ENCODE results near the gene GNPTG. TPM values are rescaled to one million over a fixed set of nuclear protein-coding genes. Genes with fewer than 3 reads are reported as not detected.

GNPTG gene
- total RNA-seq, 1 experiment from 2014 or later = 29.4 TPM

GRCh38 chr16:1395444-1396031 lies 43.8 kb downstream of the GNPTG start:
- no peak overlapping the region for H4K8ac ChIP-seq (replicated peaks; ENCODE audit: insufficient read length, low read depth, low read length)
- Mint-ChIP-seq H3K9me3 (no peaks in the 10 kb centered on the region), H3K27me3 (ENCODE audit: low read depth) (no peaks in the 10 kb centered on the region), H3K4me3 (no peak overlapping the region), H3K36me3 (ENCODE audit: insufficient read depth in 1 of 3, low read depth in 3 of 3) (peaks cover 2 to 35% (median 31%) of the 10 kb centered on the region in 3 experiments; a peak in 6 of 7 replicates), H3K27ac (no peak overlapping the region; a peak in 1 of 7 replicates), H3K4me1 (no peaks in the 10 kb centered on the region)
- TF ChIP-seq, protein P1, sequence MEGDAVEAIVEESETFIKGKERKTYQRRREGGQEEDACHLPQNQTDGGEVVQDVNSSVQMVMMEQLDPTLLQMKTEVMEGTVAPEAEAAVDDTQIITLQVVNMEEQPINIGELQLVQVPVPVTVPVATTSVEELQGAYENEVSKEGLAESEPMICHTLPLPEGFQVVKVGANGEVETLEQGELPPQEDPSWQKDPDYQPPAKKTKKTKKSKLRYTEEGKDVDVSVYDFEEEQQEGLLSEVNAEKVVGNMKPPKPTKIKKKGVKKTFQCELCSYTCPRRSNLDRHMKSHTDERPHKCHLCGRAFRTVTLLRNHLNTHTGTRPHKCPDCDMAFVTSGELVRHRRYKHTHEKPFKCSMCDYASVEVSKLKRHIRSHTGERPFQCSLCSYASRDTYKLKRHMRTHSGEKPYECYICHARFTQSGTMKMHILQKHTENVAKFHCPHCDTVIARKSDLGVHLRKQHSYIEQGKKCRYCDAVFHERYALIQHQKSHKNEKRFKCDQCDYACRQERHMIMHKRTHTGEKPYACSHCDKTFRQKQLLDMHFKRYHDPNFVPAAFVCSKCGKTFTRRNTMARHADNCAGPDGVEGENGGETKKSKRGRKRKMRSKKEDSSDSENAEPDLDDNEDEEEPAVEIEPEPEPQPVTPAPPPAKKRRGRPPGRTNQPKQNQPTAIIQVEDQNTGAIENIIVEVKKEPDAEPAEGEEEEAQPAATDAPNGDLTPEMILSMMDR (conservative IDR thresholded peaks at IDR 0.05) = no peak
- no peak overlapping the region for H3T11ph ChIP-seq (ENCODE audit: low read length)
- no peak overlapping the region for H2BK15ac ChIP-seq (ENCODE audit: low read depth, low read length)
- H3K14ac ChIP-seq (ENCODE audit: insufficient read depth, low read length) = no peak overlapping the region
- no peaks in the 10 kb centered on the region for H3K23me2 ChIP-seq (ENCODE audit: insufficient read length, low read depth, low read length, poor library complexity, severe bottlenecking)
- H2BK5ac ChIP-seq (ENCODE audit: insufficient read length, low read length) = no peak overlapping the region
- H3K9ac ChIP-seq (ENCODE audit: extremely low read depth, insufficient read length, low read length) = no peak overlapping the region
- no peak overlapping the region for H3K4ac ChIP-seq (ENCODE audit: low read depth, low read length)
- no peak overlapping the region for H3K23ac ChIP-seq (ENCODE audit: insufficient read length, low read depth, low read length)
- H2AFZ ChIP-seq (ENCODE audit: low read length) = no peak overlapping the region
- H2BK20ac ChIP-seq (ENCODE audit: low read depth, low read length, poor library complexity, severe bottlenecking) = no peak overlapping the region
- no peaks in the 10 kb centered on the region for H3K79me1 ChIP-seq (ENCODE audit: insufficient read depth, low read depth, low read length, poor library complexity, severe bottlenecking)
- no peak overlapping the region for H3K27ac ChIP-seq (ENCODE audit: insufficient read length, low read depth, low read length)
- H2AK5ac ChIP-seq (ENCODE audit: insufficient read length, low read length) = no peak overlapping the region
- no peak overlapping the region for H4K5ac ChIP-seq (ENCODE audit: insufficient read length, low read depth, low read length)
- no peak for DNase-seq
- no peak overlapping the region for H3K56ac ChIP-seq (ENCODE audit: insufficient read length, low read depth, low read length)
- H3K18ac ChIP-seq (ENCODE audit: insufficient read length, low read depth, low read length) = no peak overlapping the region
- H4K20me1 ChIP-seq (ENCODE audit: control insufficient read depth, insufficient read depth, insufficient read length) = no peaks in the 10 kb centered on the region
- no peak overlapping the region for H4K91ac ChIP-seq (ENCODE audit: insufficient read length, low read depth, low read length)
- no peaks in the 10 kb centered on the region for H3K79me2 ChIP-seq (ENCODE audit: insufficient read depth, low read length)
- no peak overlapping the region for H2BK12ac ChIP-seq (ENCODE audit: insufficient read length, low read depth, low read length)
- no peaks in the 10 kb centered on the region for H3K4me1 ChIP-seq (ENCODE audit: insufficient read depth, low read length)
- no peak overlapping the region for H3K4me2 ChIP-seq (ENCODE audit: insufficient read depth, insufficient read length, low read length)
- no CpG with 5 or more reads among the region's 22 CpGs for WGBS (ENCODE audit: extremely low coverage, insufficient read length, low lambda C conversion rate)
- no peak overlapping the region for H2BK120ac ChIP-seq (ENCODE audit: low read depth, low read length, poor library complexity, severe bottlenecking)
- no peaks in the 10 kb centered on the region for H3K9me3 ChIP-seq (ENCODE audit: control insufficient read depth, low read depth, low read length)
- H3K27me3 ChIP-seq (ENCODE audit: insufficient read depth, low read length) = no peaks in the 10 kb centered on the region
